Bronchial epithelial cell (primary cell): ENCODE data around the gene MMP7. TPM values are rescaled to one million over a fixed set of nuclear protein-coding genes. Genes with fewer than 3 reads are reported as not detected.

ENCODE experiments used
- DNase-seq: peaks from one replicate; pipeline ENCODE4 v3.0.0-alpha.2; 2010; ENCODE audit warnings: low read depth
- FAIRE-seq: peaks from 2 replicates; lab custom pipeline; 2011; peaks lifted over from hg19 to GRCh38; lab: Jason Lieb, UNC
- H3K27me3 ChIP-seq: 2 replicates; pipeline ENCODE4 v1.5.1; 2011; ENCODE audit warnings: low read length; ENCODE audit not compliant: control insufficient read depth, insufficient read depth
- H3K36me3 ChIP-seq: 2 replicates; pipeline ENCODE4 v1.5.1; 2011; ENCODE audit warnings: low read length; ENCODE audit not compliant: control insufficient read depth, insufficient read depth
- H3K4me3 ChIP-seq: 2 replicates; pipeline ENCODE4 v1.5.1; 2011; ENCODE audit warnings: mild to moderate bottlenecking, low read depth, low read length, control low read depth
- CTCF ChIP-seq: IDR thresholded peaks from 2 replicates; pipeline ENCODE4 v1.5.1; 2011; ENCODE audit warnings: mild to moderate bottlenecking, moderate library complexity, low read length, control low read depth, inconsistent platforms; ENCODE audit not compliant: insufficient read depth, severe bottlenecking
- total RNA-seq: library from RNA; depleted of rRNA; stranded (reverse); fragments of >200 nt; gene quantifications from 2 replicates; pipeline ENCODE4 v1.2.1, GENCODE V29; 2014

Gene MMP7
- total RNA-seq, 1 donor from 2014 or later: not detected

GRCh38 chr11:102572554-102573220 lies 42.1 kb upstream of the MMP7 start:
- no peak for TF ChIP-seq CTCF
- FAIRE-seq (no peak), DNase-seq (no peak)
- Histone ChIP-seq H3K4me3 (no peak overlapping the region), H3K27me3 (no peaks in the 10 kb centered on the region), H3K36me3 (no peaks in the 10 kb centered on the region)

- no peaks in the 10 kb centered on the region for H3K27me3 ChIP-seq
- H3K4me3 ChIP-seq: no peak overlapping the region
- FAIRE-seq (no peak), DNase-seq (no peak)
- TF ChIP-seq CTCF: no peak
- no peaks in the 10 kb centered on the region for H3K36me3 ChIP-seq
These were observed 38.3 kb upstream of the MMP7 start for GRCh38 chr11:102568851-102569250.

GRCh38 chr11:102566112-102566511 lies 35.6 kb upstream of the MMP7 start:
- DNase-seq (no peak), FAIRE-seq (no peak)
- H3K4me3 ChIP-seq: no peak overlapping the region
- TF ChIP-seq CTCF: no peak
- H3K27me3 ChIP-seq: no peaks in the 10 kb centered on the region
- no peaks in the 10 kb centered on the region for H3K36me3 ChIP-seq

- Histone ChIP-seq H3K36me3 (no peaks in the 10 kb centered on the region), H3K4me3 (no peak overlapping the region), H3K27me3 (no peaks in the 10 kb centered on the region)
- no peak for TF ChIP-seq CTCF
- FAIRE-seq (no peak), DNase-seq (peak; percentile 99)
These were observed 33.6 kb upstream of the MMP7 start for GRCh38 chr11:102564110-102564509.

GRCh38 chr11:102561636-102562035 lies 31.1 kb upstream of the MMP7 start:
- no peaks in the 10 kb centered on the region for H3K36me3 ChIP-seq
- FAIRE-seq (no peak), DNase-seq (no peak)
- no peaks in the 10 kb centered on the region for H3K27me3 ChIP-seq
- TF ChIP-seq CTCF: no peak
- no peak overlapping the region for H3K4me3 ChIP-seq

- DNase-seq (peak; percentile 41), FAIRE-seq (no peak)
- Histone ChIP-seq H3K4me3 (no peak overlapping the region), H3K27me3 (no peaks in the 10 kb centered on the region), H3K36me3 (no peaks in the 10 kb centered on the region)
- no peak for TF ChIP-seq CTCF
These were observed 30.0 kb upstream of the MMP7 start for GRCh38 chr11:102560555-102561011.
